SU-DHL-6 (cell line): ENCODE data around the gene TNKS1BP1.

ENCODE experiments used
- H2AFZ ChIP-seq: fragments of 200-600 bp; sonication (generic); 2 replicates; pipeline ENCODE4 v1.6.1; 2014; ENCODE audit warnings: low read depth, mild to moderate bottlenecking, moderate library complexity, mixed read lengths, antibody characterized with exemption, low read length; ENCODE audit not compliant: severe bottlenecking
- H3F3A ChIP-seq: fragments of 200-600 bp; shearing (Covaris generic); 2 replicates; pipeline ENCODE4 v1.6.0; 2016; ENCODE audit warnings: antibody characterized with exemption, mild to moderate bottlenecking; ENCODE audit not compliant: insufficient read depth
- H3K27ac ChIP-seq: fragments of 200-600 bp; sonication (generic); 2 replicates; pipeline ENCODE4 v1.5.1; 2016; ENCODE audit warnings: low read depth, mild to moderate bottlenecking, low read length, moderate library complexity, mixed read lengths
- H3K27me3 ChIP-seq: fragments of 200-600 bp; sonication (generic), shearing (Covaris generic); 2 replicates; pipeline ENCODE4 v1.6.0; 2014; ENCODE audit warnings: mild to moderate bottlenecking, low read length
- H3K36me3 ChIP-seq: fragments of 200-600 bp; sonication (generic); 2 replicates; pipeline ENCODE4 v1.6.1; 2014; ENCODE audit warnings: mild to moderate bottlenecking, low read length, mixed read lengths
- H3K4me2 ChIP-seq: fragments of 300-600, 200-600 bp; shearing (Covaris generic), sonication (generic); 2 replicates; pipeline ENCODE4 v1.6.0; 2014; ENCODE audit warnings: low read length, low read depth, mild to moderate bottlenecking; ENCODE audit not compliant: poor library complexity, severe bottlenecking
- H3K4me3 ChIP-seq: fragments of 200-600 bp; sonication (generic); 2 replicates; pipeline ENCODE4 v1.5.1; 2014; ENCODE audit warnings: antibody characterized with exemption, low read length, mild to moderate bottlenecking, mixed read lengths; ENCODE audit not compliant: insufficient read depth, poor library complexity, severe bottlenecking
- H3K79me2 ChIP-seq: fragments of 200-600 bp; sonication (generic); 2 replicates; pipeline ENCODE4 v1.6.1; 2014; ENCODE audit warnings: mild to moderate bottlenecking, low read length, moderate library complexity; ENCODE audit not compliant: insufficient read depth
- H3K9ac ChIP-seq: fragments of 200-600 bp; sonication (generic); 2 replicates; pipeline ENCODE4 v1.7.0; 2014; ENCODE audit warnings: mild to moderate bottlenecking, low read length
- H3K9me2 ChIP-seq: fragments of 200-600 bp; sonication (generic); replicated peaks from 2 replicates; pipeline ENCODE4 v1.6.1; 2014; ENCODE audit warnings: low read length; ENCODE audit not compliant: insufficient read depth
- H3K9me3 ChIP-seq: fragments of 200-600 bp; sonication (generic); 2 replicates; pipeline ENCODE4 v1.6.1; 2014; ENCODE audit warnings: low read length, mixed read lengths; ENCODE audit not compliant: insufficient read depth
- H4K20me1 ChIP-seq: fragments of 200-600 bp; sonication (generic); 2 replicates; pipeline ENCODE4 v1.6.1; 2014; ENCODE audit warnings: low read depth, mild to moderate bottlenecking, antibody characterized with exemption, low read length, moderate library complexity, mixed read lengths
- EZH2phosphoT487 ChIP-seq: fragments of 200-600 bp; sonication (generic), shearing (Covaris generic); conservative IDR thresholded peaks from 2 replicates; pipeline ENCODE4 v1.6.1; 2018; ENCODE audit warnings: mild to moderate bottlenecking, antibody characterized with exemption, low read length, moderate library complexity, mixed read lengths
- TF ChIP-seq, protein P1 (sequence below): fragments of 200-600 bp; sonication (generic); IDR thresholded peaks from one replicate; pipeline ENCODE4 v1.5.1; 2017; ENCODE audit warnings: antibody characterized with exemption, mild to moderate bottlenecking, low read length, moderate library complexity; ENCODE audit not compliant: insufficient read depth, poor library complexity, severe bottlenecking

The TNKS1BP1 gene

GRCh38 chr11:57360991-57361390 is 36.2 kb upstream of the TNKS1BP1 start:
- no peak overlapping the region for H2AFZ ChIP-seq
- H3F3A ChIP-seq, result no peaks in the 10 kb centered on the region
- no peaks in the 10 kb centered on the region for H3K79me2 ChIP-seq
- H3K4me2 ChIP-seq, result no peak overlapping the region
- H3K9ac ChIP-seq, result no peak overlapping the region
- H3K27me3 ChIP-seq, result no peaks in the 10 kb centered on the region
- no peak overlapping the region for H3K4me3 ChIP-seq
- no peaks in the 10 kb centered on the region for H4K20me1 ChIP-seq
- no peaks in the 10 kb centered on the region for H3K9me2 ChIP-seq
- TF ChIP-seq, protein P1, sequence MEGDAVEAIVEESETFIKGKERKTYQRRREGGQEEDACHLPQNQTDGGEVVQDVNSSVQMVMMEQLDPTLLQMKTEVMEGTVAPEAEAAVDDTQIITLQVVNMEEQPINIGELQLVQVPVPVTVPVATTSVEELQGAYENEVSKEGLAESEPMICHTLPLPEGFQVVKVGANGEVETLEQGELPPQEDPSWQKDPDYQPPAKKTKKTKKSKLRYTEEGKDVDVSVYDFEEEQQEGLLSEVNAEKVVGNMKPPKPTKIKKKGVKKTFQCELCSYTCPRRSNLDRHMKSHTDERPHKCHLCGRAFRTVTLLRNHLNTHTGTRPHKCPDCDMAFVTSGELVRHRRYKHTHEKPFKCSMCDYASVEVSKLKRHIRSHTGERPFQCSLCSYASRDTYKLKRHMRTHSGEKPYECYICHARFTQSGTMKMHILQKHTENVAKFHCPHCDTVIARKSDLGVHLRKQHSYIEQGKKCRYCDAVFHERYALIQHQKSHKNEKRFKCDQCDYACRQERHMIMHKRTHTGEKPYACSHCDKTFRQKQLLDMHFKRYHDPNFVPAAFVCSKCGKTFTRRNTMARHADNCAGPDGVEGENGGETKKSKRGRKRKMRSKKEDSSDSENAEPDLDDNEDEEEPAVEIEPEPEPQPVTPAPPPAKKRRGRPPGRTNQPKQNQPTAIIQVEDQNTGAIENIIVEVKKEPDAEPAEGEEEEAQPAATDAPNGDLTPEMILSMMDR, result no peak
- TF ChIP-seq EZH2phosphoT487, result no peak
- H3K36me3 ChIP-seq, result no peaks in the 10 kb centered on the region
- H3K9me3 ChIP-seq, result no peaks in the 10 kb centered on the region
- H3K27ac ChIP-seq, result no peak overlapping the region

GRCh38 chr11:57359896-57360690 is 35.3 kb upstream of the TNKS1BP1 start:
- no peak overlapping the region for H2AFZ ChIP-seq
- H3K27ac ChIP-seq, result no peak overlapping the region
- H3F3A ChIP-seq, result no peaks in the 10 kb centered on the region
- no peaks in the 10 kb centered on the region for H3K27me3 ChIP-seq
- TF ChIP-seq, protein P1, result no peak
- TF ChIP-seq EZH2phosphoT487, result no peak
- no peaks in the 10 kb centered on the region for H3K9me2 ChIP-seq
- H3K36me3 ChIP-seq, result no peaks in the 10 kb centered on the region
- no peak overlapping the region for H3K4me3 ChIP-seq
- no peaks in the 10 kb centered on the region for H4K20me1 ChIP-seq
- H3K9ac ChIP-seq, result no peak overlapping the region
- H3K4me2 ChIP-seq, result no peak overlapping the region
- no peaks in the 10 kb centered on the region for H3K9me3 ChIP-seq
- no peaks in the 10 kb centered on the region for H3K79me2 ChIP-seq

DNA sequence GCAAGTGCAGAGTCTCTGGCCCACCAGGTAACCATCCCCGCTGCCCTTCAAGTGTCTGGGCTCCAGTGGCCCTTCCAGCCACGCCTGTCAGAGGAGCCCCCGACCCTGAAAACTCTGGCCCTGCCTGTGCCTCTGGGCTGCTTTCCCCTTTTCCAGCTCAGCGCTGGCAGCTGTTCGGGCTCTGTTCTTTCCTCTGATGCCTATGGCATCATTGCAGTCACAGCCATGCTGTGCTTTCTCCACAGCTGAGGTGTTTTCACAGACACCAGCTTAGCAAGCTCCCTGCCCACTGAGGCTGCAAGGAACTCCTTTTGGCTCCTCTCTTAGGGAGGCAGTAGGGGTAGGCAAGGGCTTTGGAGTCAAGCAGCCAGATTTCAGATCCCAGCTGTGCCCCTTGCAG is 34.6 kb upstream of the TNKS1BP1 start:
- H4K20me1 ChIP-seq, result no peaks in the 10 kb centered on the region
- no peaks in the 10 kb centered on the region for H3K79me2 ChIP-seq

More for the DNA sequence above, 34.6 kb upstream of the TNKS1BP1 start:
- TF ChIP-seq, protein P1, result no peak
- TF ChIP-seq EZH2phosphoT487, result no peak
- no peak overlapping the region for H2AFZ ChIP-seq
- no peak overlapping the region for H3K9ac ChIP-seq
- H3K9me2 ChIP-seq, result no peaks in the 10 kb centered on the region
- H3F3A ChIP-seq, result no peaks in the 10 kb centered on the region
- H3K4me2 ChIP-seq, result no peak overlapping the region
- H3K4me3 ChIP-seq, result no peak overlapping the region
- no peak overlapping the region for H3K27ac ChIP-seq
- H3K9me3 ChIP-seq, result no peaks in the 10 kb centered on the region
- H3K27me3 ChIP-seq, result no peaks in the 10 kb centered on the region
- H3K36me3 ChIP-seq, result no peaks in the 10 kb centered on the region
